Mammary epithelial cell (primary cell): ENCODE data around the gene KDM8.

Experiments
- EZH2 ChIP-seq: IDR thresholded peaks from 2 replicates; pipeline ENCODE4 v1.6.1; 2012; ENCODE audit warnings: low read length, inconsistent platforms, borderline replicate concordance
- TF ChIP-seq, protein P1 (sequence below), 2 donors: IDR thresholded peaks in 1 of 2; conservative IDR thresholded peaks in 1 of 2; 2 replicates each; pipeline ENCODE4 v1.5.1; 2011 to 2012; ENCODE audit warnings: inconsistent platforms in 2 of 2, low read length in 2 of 2, mild to moderate bottlenecking in 2 of 2, control low read depth in 1 of 2, low read depth in 1 of 2; ENCODE audit not compliant: insufficient read depth in 1 of 2; ENCODE audit errors: extremely low read depth in 1 of 2

DNA sequence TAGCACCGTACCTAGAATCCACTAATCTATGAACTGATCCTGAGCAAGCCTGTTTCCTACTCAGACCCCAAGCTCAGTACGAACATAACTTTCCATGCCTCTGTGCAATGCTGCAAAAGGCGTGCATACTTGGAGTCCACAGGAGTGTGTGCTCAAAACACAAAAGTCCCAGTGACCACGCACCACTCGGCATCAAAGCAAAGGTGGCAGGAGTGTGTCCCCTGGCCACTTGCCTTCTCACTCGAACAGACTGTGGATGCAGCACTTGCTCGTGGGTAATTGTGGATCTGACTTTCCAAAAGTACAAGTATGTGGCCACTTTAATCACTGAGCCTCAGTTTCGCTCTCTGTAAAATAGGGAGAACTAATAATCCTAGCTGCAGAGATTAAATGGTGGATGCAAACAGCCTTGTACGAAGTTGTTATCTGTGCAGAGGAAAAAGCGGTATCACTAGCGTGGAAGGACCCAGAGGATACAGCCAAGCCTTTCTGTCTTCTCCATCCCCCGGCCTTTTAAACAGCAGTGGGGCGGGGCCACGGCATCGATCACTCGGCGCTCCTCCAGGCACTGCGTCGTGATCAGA is 311 bp upstream of the KDM8 start:
- TF ChIP-seq, protein P1, sequence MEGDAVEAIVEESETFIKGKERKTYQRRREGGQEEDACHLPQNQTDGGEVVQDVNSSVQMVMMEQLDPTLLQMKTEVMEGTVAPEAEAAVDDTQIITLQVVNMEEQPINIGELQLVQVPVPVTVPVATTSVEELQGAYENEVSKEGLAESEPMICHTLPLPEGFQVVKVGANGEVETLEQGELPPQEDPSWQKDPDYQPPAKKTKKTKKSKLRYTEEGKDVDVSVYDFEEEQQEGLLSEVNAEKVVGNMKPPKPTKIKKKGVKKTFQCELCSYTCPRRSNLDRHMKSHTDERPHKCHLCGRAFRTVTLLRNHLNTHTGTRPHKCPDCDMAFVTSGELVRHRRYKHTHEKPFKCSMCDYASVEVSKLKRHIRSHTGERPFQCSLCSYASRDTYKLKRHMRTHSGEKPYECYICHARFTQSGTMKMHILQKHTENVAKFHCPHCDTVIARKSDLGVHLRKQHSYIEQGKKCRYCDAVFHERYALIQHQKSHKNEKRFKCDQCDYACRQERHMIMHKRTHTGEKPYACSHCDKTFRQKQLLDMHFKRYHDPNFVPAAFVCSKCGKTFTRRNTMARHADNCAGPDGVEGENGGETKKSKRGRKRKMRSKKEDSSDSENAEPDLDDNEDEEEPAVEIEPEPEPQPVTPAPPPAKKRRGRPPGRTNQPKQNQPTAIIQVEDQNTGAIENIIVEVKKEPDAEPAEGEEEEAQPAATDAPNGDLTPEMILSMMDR (conservative IDR thresholded peaks at IDR 0.05 in 1 of 2, IDR thresholded peaks at IDR 0.05 in 1 of 2; ENCODE audit: extremely low read depth in 1 of 2, insufficient read depth in 1 of 2, low read depth in 1 of 2, low read length in 2 of 2): no peak
- TF ChIP-seq EZH2: no peak
